ENCODE measurements around the gene MAGEB17. TPM values are rescaled to one million over a fixed set of nuclear protein-coding genes. Genes with fewer than 3 reads are reported as not detected.

MAGEB17 gene
- total RNA-seq, 4 donors from 2014 or later, result 0.94 TPM; not detected in 3

DNA sequence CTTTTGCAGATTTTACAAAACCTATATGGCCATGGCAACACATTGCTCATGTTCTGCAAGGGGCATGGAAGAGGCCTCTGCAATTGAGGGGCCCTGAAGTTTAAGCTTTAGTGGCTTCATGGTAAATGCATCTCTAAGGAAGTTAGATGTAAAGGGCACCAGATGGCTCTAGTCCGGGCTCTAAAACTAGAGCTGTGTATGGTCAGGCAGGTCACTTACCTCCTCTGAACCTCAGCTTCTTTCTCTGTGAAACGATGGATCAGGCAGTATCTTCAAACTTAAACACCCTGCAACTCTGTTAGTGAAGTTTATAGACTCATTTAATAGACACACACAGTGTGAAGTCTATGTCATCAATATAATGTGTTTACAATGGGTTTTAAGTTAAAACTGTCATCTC, 10.0 kb downstream of the MAGEB17 start:
- TF ChIP-seq, protein P1, sequence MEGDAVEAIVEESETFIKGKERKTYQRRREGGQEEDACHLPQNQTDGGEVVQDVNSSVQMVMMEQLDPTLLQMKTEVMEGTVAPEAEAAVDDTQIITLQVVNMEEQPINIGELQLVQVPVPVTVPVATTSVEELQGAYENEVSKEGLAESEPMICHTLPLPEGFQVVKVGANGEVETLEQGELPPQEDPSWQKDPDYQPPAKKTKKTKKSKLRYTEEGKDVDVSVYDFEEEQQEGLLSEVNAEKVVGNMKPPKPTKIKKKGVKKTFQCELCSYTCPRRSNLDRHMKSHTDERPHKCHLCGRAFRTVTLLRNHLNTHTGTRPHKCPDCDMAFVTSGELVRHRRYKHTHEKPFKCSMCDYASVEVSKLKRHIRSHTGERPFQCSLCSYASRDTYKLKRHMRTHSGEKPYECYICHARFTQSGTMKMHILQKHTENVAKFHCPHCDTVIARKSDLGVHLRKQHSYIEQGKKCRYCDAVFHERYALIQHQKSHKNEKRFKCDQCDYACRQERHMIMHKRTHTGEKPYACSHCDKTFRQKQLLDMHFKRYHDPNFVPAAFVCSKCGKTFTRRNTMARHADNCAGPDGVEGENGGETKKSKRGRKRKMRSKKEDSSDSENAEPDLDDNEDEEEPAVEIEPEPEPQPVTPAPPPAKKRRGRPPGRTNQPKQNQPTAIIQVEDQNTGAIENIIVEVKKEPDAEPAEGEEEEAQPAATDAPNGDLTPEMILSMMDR (IDR thresholded peaks at IDR 0.05; ENCODE audit: low read depth), result no peak

DNA sequence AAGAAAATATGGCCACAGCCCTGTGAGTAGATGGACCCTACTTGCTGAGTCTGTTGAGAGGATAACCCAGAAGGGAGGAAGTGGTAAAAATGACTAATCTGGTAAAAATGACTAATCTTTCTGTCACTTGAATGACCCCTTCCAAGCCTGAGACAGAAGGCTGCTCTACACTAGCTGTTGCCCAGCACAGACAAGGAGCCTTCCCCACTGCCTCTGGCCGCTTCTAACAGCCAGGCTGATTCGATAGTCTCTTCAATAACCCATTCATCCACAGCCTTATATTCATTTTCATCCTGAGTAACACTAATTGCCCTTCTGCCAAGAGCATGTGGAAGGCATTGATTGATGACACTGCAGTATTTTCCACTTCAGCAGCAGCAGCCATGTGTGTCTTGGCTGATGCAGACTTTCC, 18.4 kb downstream of the MAGEB17 start:
- TF ChIP-seq, protein P1 (IDR thresholded peaks at IDR 0.05; ENCODE audit: low read depth), result no peak

DNA sequence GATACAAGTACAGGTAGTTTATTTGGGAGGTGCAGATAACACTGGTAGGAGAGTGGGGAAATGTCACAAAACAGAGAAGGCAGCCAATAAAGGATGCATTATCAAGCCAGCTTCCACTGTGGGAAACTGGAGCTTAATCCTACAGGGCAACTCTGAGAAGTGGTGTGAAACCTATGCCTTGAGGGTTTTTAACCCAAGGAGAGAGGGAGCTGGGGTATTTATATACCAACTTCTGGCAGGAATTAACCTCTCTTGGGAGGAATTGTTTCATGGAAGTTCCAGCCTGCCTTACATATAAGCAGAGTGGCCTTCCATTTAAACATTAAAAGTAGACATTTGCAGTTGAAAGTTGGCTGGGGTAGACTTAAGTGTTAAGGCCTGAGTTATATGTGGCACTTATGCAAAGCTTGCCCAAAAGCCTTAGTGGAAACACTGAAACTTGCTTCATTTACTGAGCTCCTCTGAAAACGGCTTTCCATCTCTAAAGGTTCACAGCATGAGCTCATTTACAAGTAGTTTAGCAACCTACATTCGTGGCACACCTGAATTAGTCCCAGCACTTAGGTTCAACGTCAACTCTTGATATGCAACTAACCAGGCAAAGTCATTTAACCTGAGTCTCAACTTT, 19.2 kb downstream of the MAGEB17 start:
- TF ChIP-seq, protein P1 (IDR thresholded peaks at IDR 0.05; ENCODE audit: low read depth), result no peak

DNA sequence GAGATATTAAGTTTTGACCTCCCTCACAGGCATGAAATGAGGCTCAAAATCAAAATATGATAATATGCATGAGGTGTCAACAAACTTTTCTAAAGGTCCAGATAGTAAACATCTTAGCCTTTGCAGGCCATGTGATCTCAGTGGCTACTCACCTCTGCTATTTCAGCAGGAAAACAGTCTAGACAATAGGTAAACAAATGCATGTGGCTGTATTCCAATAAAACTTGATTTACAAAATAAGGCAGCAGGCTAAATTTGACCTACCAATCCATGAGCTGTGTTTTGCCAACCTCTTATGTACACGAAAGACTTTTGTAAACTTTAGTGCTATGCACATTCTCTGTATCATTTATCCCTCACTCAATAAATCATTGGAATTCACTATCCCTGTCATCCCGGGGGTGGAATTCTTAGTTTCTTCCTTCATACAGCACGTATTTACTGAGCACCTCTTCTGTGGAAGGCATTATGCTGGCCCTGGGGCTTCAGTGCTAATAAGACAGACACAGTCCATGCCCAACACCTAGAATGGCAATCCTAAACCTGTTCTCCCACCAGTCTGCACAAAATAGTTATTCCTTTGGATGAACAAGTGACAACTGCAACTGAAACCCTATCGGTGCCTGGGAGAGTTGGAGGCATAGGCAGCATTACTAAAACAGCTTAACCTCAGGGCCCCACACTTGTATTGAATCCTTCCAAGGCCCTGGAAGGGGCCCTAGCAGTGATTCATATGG, 19.9 kb downstream of the MAGEB17 start:
- TF ChIP-seq, protein P1 (IDR thresholded peaks at IDR 0.05; ENCODE audit: low read depth), result no peak

DNA sequence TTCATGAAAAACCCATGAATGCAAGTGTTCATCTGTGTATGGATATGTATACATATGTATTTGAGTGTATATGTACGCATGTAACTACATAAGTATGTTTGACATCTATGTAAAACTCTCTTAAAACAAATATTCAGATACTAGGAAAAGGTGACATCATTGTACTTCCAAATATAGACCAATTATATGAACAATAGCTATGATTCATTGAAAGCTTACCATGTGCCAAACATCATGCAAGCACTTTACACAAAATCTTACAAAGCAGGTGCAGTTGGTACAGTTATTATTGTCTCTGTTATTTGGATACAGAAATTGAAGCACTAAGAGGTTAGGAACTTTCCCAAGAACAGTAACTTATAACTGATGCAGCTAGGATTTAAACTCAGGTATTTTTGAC, 21.4 kb downstream of the MAGEB17 start:
- TF ChIP-seq, protein P1 (IDR thresholded peaks at IDR 0.05; ENCODE audit: low read depth), result no peak

DNA sequence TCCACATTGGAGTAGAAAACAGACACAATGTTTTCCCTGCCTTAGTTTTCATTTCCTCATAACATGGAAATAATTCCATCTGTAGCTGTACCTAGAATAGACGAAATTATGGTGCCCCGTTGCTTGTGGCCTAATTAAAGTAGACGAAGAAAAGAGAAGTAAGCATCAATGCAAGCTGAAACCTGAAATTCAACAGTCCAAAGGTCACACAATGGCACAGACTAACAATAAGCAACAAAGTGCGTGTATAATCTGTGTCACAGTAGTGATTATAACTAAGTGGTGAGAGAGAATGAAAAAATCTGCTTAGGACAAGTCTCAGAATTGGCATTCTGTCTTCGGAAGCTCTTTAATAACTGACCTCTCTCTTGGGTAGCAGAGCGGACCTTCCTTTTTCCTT, 24.3 kb downstream of the MAGEB17 start:
- TF ChIP-seq, protein P1 (IDR thresholded peaks at IDR 0.05; ENCODE audit: low read depth), result no peak

DNA sequence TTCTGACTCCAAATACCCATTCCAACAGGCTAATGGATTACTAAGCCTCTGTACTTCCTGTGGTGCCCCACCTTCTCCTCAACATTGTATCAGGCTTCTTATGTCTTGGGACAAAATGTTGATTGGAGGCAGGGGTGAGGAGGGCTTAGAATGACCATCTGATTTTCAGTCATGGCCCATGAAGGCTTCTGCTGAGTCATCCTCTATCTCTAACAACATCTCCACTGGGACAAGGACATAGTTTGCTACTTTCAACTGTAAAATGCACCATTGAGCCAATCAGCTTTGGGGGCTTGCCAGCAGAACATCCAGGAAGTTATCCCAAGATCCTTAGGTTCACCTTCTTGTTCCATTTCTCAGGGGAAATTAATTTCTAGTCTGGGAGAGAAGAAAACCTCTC, 29.5 kb downstream of the MAGEB17 start:
- TF ChIP-seq, protein P1 (IDR thresholded peaks at IDR 0.05; ENCODE audit: low read depth), result no peak
